ENCODE data around the gene TNFRSF17. TPM values are rescaled to one million over a fixed set of nuclear protein-coding genes. Genes with fewer than 3 reads are reported as not detected.
"Not testable (repeated sequence)": the region's sequence is repeated elsewhere in the genome, so short reads cannot be mapped to it uniquely, and the experiment has no call there.

Gene TNFRSF17
- total RNA-seq, 4 donors from 2014 or later: not detected

DNA sequence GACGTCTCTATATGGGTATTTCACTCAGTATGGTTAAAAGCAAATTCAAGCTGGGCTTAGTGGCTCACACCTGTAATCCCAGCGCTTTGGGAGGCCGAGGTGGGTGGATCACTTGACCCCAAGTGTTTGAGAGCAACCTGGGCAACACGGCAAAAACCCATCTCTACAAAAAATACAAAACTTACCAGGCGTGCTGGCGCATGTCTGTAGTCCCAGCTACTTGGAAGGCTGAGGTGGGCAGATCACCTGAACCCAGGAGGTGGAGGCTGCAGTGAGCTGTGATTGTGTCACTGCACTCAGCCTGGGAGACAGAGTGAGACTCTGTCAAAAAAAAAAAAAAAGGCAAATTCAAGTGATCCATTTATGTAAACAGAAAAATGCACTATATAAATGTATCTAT, 1.3 kb upstream of the TNFRSF17 start:
- Histone ChIP-seq H3K9me3 (no peaks in the 10 kb centered on the region), H3K4me1 (peaks cover 3 to 12% of the 10 kb centered on the region in 2 donors), H3K27ac (no peak overlapping the region), H3K4me3 (no peak overlapping the region), H3K27me3 (no peaks in the 10 kb centered on the region), H3K36me3 (no peaks in the 10 kb centered on the region)
- DNase-seq: no peak
- intact Hi-C loops (cut with DNase I; ENCODE audit: low total_unique reads): no loop called here
- in situ Hi-C loops (cut with MboI; ENCODE audit: low sequenced_read_pairs in 4 of 4): loop anchor here in 1 of 4 donors (25.0 kb wide), 1 partner anchor 849 kb away; the partner anchor contains the start of gene CPPED1
- ATAC-seq: no peak
- TF ChIP-seq, protein P1, sequence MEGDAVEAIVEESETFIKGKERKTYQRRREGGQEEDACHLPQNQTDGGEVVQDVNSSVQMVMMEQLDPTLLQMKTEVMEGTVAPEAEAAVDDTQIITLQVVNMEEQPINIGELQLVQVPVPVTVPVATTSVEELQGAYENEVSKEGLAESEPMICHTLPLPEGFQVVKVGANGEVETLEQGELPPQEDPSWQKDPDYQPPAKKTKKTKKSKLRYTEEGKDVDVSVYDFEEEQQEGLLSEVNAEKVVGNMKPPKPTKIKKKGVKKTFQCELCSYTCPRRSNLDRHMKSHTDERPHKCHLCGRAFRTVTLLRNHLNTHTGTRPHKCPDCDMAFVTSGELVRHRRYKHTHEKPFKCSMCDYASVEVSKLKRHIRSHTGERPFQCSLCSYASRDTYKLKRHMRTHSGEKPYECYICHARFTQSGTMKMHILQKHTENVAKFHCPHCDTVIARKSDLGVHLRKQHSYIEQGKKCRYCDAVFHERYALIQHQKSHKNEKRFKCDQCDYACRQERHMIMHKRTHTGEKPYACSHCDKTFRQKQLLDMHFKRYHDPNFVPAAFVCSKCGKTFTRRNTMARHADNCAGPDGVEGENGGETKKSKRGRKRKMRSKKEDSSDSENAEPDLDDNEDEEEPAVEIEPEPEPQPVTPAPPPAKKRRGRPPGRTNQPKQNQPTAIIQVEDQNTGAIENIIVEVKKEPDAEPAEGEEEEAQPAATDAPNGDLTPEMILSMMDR (IDR thresholded peaks at IDR 0.05 in 4 of 5, conservative IDR thresholded peaks at IDR 0.05 in 1 of 5): no peak
- TF ChIP-seq POLR2A (IDR thresholded peaks at IDR 0.05): no peak

DNA sequence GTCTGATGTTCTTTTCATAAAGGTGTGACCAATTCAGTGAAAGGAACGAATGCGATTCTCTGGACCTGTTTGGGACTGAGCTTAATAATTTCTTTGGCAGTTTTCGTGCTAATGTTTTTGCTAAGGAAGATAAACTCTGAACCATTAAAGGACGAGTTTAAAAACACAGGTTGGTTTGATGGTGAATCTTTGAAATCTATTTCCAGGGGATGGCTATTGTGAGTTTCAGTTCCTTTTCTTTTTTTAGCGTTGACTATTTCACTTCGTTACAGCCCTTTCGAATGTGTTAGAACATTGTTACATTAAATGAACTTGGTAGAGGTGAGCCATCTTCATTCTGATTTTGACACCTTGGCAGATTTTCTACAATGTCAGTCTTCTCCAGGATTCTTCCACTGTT, 1.2 kb downstream of the TNFRSF17 start:
- Histone ChIP-seq H3K36me3 (no peaks in the 10 kb centered on the region), H3K27me3 (no peaks in the 10 kb centered on the region), H3K4me1 (peaks cover 3 to 12% of the 10 kb centered on the region in 2 donors), H3K9me3 (no peaks in the 10 kb centered on the region), H3K27ac (no peak overlapping the region), H3K4me3 (no peak overlapping the region)
- TF ChIP-seq, protein P1 (IDR thresholded peaks at IDR 0.05 in 4 of 5, conservative IDR thresholded peaks at IDR 0.05 in 1 of 5): no peak
- no peak for TF ChIP-seq POLR2A (IDR thresholded peaks at IDR 0.05)
- intact Hi-C loops (cut with DNase I; ENCODE audit: low total_unique reads) (no loop called here), in situ Hi-C loops (cut with MboI; ENCODE audit: low sequenced_read_pairs in 4 of 4) (loop anchor here in 1 of 4 donors (25.0 kb wide), 1 partner anchor 846 kb away; the partner anchor contains the start of gene CPPED1)
- no peak for ATAC-seq
- DNase-seq: no peak

DNA sequence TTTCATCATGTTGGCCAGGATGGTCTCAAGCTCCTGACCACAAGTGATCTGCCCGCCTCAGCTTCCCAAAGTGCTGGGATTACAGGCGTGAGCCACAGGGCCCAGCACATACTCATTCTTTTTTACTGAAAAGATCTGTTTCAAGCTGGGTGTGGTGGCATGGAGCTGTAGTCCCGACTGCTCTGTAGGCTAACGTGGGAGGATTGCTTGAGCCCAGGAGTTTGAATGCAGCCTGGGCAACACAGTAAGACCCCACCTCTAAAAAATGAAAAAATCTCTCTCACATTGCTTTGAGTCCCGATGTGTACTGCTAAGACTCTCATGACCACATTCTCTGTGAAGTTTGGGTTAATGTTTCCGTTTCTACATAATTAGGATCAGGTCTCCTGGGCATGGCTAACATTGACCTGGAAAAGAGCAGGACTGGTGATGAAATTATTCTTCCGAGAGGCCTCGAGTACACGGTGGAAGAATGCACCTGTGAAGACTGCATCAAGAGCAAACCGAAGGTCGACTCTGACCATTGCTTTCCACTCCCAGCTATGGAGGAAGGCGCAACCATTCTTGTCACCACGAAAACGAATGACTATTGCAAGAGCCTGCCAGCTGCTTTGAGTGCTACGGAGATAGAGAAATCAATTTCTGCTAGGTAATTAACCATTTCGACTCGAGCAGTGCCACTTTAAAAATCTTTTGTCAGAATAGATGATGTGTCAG, 2.3 kb downstream of the TNFRSF17 start:
- H3K4me1 ChIP-seq: peaks cover 3 to 12% of the 10 kb centered on the region in 2 donors
- no peaks in the 10 kb centered on the region for H3K9me3 ChIP-seq
- H3K27me3 ChIP-seq: no peaks in the 10 kb centered on the region
- ATAC-seq (no peak), DNase-seq (no peak)
- TF ChIP-seq POLR2A (IDR thresholded peaks at IDR 0.05): no peak
- TF ChIP-seq, protein P1 (IDR thresholded peaks at IDR 0.05 in 4 of 5, conservative IDR thresholded peaks at IDR 0.05 in 1 of 5): no peak
- H3K4me3 ChIP-seq: no peak overlapping the region
- H3K27ac ChIP-seq: no peak overlapping the region
- intact Hi-C loops (cut with DNase I; ENCODE audit: low total_unique reads): no loop called here
- in situ Hi-C loops (cut with MboI; ENCODE audit: low sequenced_read_pairs in 4 of 4): loop anchor here in 1 of 4 donors (25.0 kb wide), 1 partner anchor 845 kb away; the partner anchor contains the start of gene CPPED1
- no peaks in the 10 kb centered on the region for H3K36me3 ChIP-seq

DNA sequence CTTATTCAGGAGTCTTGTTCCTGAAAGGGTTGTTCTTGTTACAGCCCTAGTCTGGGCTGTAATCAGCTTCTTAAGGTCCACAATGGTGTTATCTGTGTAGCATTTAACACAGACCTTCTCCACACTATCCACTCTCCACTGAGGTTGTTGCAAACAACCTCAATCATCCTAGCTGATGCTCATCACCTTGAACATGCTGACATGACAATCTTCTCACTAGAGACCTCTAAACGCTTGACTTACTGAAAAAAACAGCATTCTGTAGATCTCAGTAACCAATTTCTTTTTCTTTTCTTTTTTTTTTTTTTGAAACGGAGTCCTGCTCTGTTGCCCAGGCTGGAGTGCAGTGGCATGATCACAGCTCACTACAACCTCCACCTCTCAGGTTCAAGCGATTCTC, 3.6 kb downstream of the TNFRSF17 start:
- ATAC-seq (no peak), DNase-seq (no peak)
- Histone ChIP-seq H3K36me3 (no peaks in the 10 kb centered on the region), H3K9me3 (no peaks in the 10 kb centered on the region), H3K4me3 (no peak overlapping the region), H3K4me1 (peaks cover 3 to 12% of the 10 kb centered on the region in 2 donors), H3K27ac (no peak overlapping the region), H3K27me3 (no peaks in the 10 kb centered on the region)
- intact Hi-C loops (cut with DNase I; ENCODE audit: low total_unique reads) (no loop called here), in situ Hi-C loops (cut with MboI; ENCODE audit: low sequenced_read_pairs in 4 of 4) (loop anchor here in 1 of 4 donors (25.0 kb wide), 1 partner anchor 844 kb away; the partner anchor contains the start of gene CPPED1)
- TF ChIP-seq, protein P1 (IDR thresholded peaks at IDR 0.05 in 4 of 5, conservative IDR thresholded peaks at IDR 0.05 in 1 of 5): no peak
- TF ChIP-seq POLR2A (IDR thresholded peaks at IDR 0.05): no peak

DNA sequence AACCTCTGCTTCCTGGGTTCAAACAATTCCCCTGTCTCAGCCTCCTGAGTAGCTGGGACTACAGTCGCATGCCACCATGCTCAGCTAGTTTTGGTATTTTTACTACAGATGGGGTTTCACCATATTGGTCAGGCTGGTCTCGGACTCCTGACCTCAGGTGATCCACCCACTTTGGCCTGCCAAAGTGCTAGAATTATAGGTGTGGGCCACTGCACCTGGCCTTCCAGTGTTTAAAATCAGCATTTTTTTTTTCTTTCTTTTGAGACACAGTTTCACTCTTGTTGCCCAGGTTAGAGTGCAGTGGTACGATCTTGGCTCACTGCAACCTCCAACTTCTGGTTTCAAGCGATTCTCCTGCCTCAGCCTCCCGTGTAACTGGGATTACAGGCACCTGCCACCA, 5.3 kb downstream of the TNFRSF17 start:
- H3K27me3 ChIP-seq; H3K4me1 ChIP-seq; intact Hi-C loops (cut with DNase I; ENCODE audit: low total_unique reads); H3K27ac ChIP-seq; DNase-seq; H3K4me3 ChIP-seq; ATAC-seq; H3K36me3 ChIP-seq; H3K9me3 ChIP-seq: not testable (repeated sequence)
- in situ Hi-C loops (cut with MboI; ENCODE audit: low sequenced_read_pairs in 4 of 4): loop anchor here in 2 of 4 donors (10.0 to 25.0 kb wide), 2 partner anchors 95 to 842 kb away; partner anchors contain the start of gene CPPED1 (in 1 of the 2)

Measured in gastrocnemius medialis (tissue), 4 donors.